H9 (cell line): ENCODE data around the gene P3H3. TPM values are rescaled to one million over a fixed set of nuclear protein-coding genes. Genes with fewer than 3 reads are reported as not detected.
A peak's percentile ranks its signal among the peaks of the same experiment; 100 is the strongest.

Source experiments
- DNase-seq: peaks from one replicate; pipeline ENCODE4 v3.0.0-alpha.2; 2017
- H2AFZ ChIP-seq: one replicate; pipeline ENCODE4 v1.6.1; 2013; ENCODE audit warnings: mild to moderate bottlenecking, low read length, control low read depth, moderate library complexity
- H2AK5ac ChIP-seq: 2 replicates; pipeline ENCODE4 v1.6.1; 2013; ENCODE audit warnings: low read length, control low read depth, mixed read lengths; ENCODE audit not compliant: insufficient read length
- H2BK120ac ChIP-seq: one replicate; pipeline ENCODE4 v1.6.1; 2013; ENCODE audit warnings: low read depth, mild to moderate bottlenecking, low read length, control low read depth, inconsistent platforms; ENCODE audit not compliant: poor library complexity, severe bottlenecking
- H2BK12ac ChIP-seq: 2 replicates; pipeline ENCODE4 v1.6.1; 2013; ENCODE audit warnings: low read length, control low read depth, mixed read lengths, low read depth; ENCODE audit not compliant: insufficient read length
- H2BK15ac ChIP-seq: 2 replicates; pipeline ENCODE4 v1.6.1; 2013; ENCODE audit warnings: low read depth, low read length, control low read depth
- H2BK20ac ChIP-seq: one replicate; pipeline ENCODE4 v1.6.1; 2013; ENCODE audit warnings: low read depth, mild to moderate bottlenecking, low read length, control low read depth, inconsistent platforms; ENCODE audit not compliant: poor library complexity, severe bottlenecking
- H2BK5ac ChIP-seq: 2 replicates; pipeline ENCODE4 v1.6.1; 2013; ENCODE audit warnings: low read length, control low read depth, mixed read lengths; ENCODE audit not compliant: insufficient read length
- H3K14ac ChIP-seq: 2 replicates; pipeline ENCODE4 v1.6.1; 2013; ENCODE audit warnings: low read length, control low read depth; ENCODE audit not compliant: insufficient read depth
- H3K18ac ChIP-seq: 2 replicates; pipeline ENCODE4 v1.6.1; 2013; ENCODE audit warnings: low read depth, mild to moderate bottlenecking, mixed read lengths, low read length, control low read depth; ENCODE audit not compliant: insufficient read length
- H3K23ac ChIP-seq: 2 replicates; pipeline ENCODE4 v1.6.1; 2013; ENCODE audit warnings: low read length, control low read depth, mixed read lengths, low read depth; ENCODE audit not compliant: insufficient read length
- H3K23me2 ChIP-seq: 2 replicates; pipeline ENCODE4 v1.6.1; 2013; ENCODE audit warnings: low read depth, mild to moderate bottlenecking, mixed read lengths, low read length, control low read depth; ENCODE audit not compliant: insufficient read length, poor library complexity, severe bottlenecking
- H3K27ac ChIP-seq: 2 replicates; pipeline ENCODE4 v1.5.1; 2013; ENCODE audit warnings: low read length, control low read depth, mixed read lengths, low read depth; ENCODE audit not compliant: insufficient read length
- H3K27me3 ChIP-seq: 2 replicates; pipeline ENCODE4 v1.6.1; 2013; ENCODE audit warnings: low read length, control low read depth, inconsistent platforms; ENCODE audit not compliant: insufficient read depth
- H3K4ac ChIP-seq: 2 replicates; pipeline ENCODE4 v1.6.1; 2013; ENCODE audit warnings: low read depth, mild to moderate bottlenecking, control low read depth, inconsistent platforms, low read length, moderate library complexity
- H3K4me1 ChIP-seq: 2 replicates; pipeline ENCODE4 v1.6.1; 2013; ENCODE audit warnings: low read length, control low read depth, inconsistent platforms; ENCODE audit not compliant: insufficient read depth
- H3K4me2 ChIP-seq: 2 replicates; pipeline ENCODE4 v1.6.1; 2013; ENCODE audit warnings: low read length, control low read depth, mixed read lengths; ENCODE audit not compliant: insufficient read length, insufficient read depth
- H3K56ac ChIP-seq: 2 replicates; pipeline ENCODE4 v1.6.1; 2013; ENCODE audit warnings: low read depth, mild to moderate bottlenecking, mixed read lengths, low read length, control low read depth; ENCODE audit not compliant: insufficient read length
- H3K79me1 ChIP-seq: 2 replicates; pipeline ENCODE4 v1.6.1; 2013; ENCODE audit warnings: low read depth, mild to moderate bottlenecking, moderate library complexity, low read length, control low read depth, inconsistent platforms; ENCODE audit not compliant: insufficient read depth, poor library complexity, severe bottlenecking
- H3K79me2 ChIP-seq: 2 replicates; pipeline ENCODE4 v1.6.1; 2013; ENCODE audit warnings: low read length, control low read depth, inconsistent platforms; ENCODE audit not compliant: insufficient read depth
- H3K9ac ChIP-seq: 2 replicates; pipeline ENCODE4 v1.6.1; 2013; ENCODE audit warnings: low read length, control low read depth, mixed read lengths; ENCODE audit not compliant: insufficient read length; ENCODE audit errors: extremely low read depth
- H3K9me3 ChIP-seq: one replicate; pipeline ENCODE4 v1.6.1; 2013; ENCODE audit warnings: low read depth, low read length, inconsistent platforms; ENCODE audit not compliant: control insufficient read depth
- H3T11ph ChIP-seq: one replicate; pipeline ENCODE4 v1.6.1; 2013; ENCODE audit warnings: mild to moderate bottlenecking, low read length, control low read depth, inconsistent platforms
- H4K20me1 ChIP-seq: one replicate; pipeline ENCODE4 v1.6.1; 2013; ENCODE audit not compliant: control insufficient read depth, insufficient read length, insufficient read depth
- H4K5ac ChIP-seq: 2 replicates; pipeline ENCODE4 v1.6.1; 2013; ENCODE audit warnings: low read depth, mild to moderate bottlenecking, mixed read lengths, low read length, control low read depth; ENCODE audit not compliant: insufficient read length
- H4K8ac ChIP-seq: replicated peaks from 2 replicates; pipeline ENCODE4 v1.6.1; 2013; ENCODE audit warnings: low read length, control low read depth, mixed read lengths, low read depth; ENCODE audit not compliant: insufficient read length
- H4K91ac ChIP-seq: 2 replicates; pipeline ENCODE4 v1.6.1; 2013; ENCODE audit warnings: low read depth, mild to moderate bottlenecking, moderate library complexity, mixed read lengths, low read length, control low read depth; ENCODE audit not compliant: insufficient read length
- H3K27ac Mint-ChIP-seq, 3 experiments: 2 replicates in 2 of 3; 3 replicates in 1 of 3; pipeline ENCODE4 v1.8.0; 2020 to 2021; ENCODE audit warnings: mixed read lengths in 3 of 3, mild to moderate bottlenecking in 1 of 3, moderate library complexity in 1 of 3
- H3K27me3 Mint-ChIP-seq: 2 replicates; pipeline ENCODE4 v1.8.0; 2021; ENCODE audit warnings: low read depth, mild to moderate bottlenecking, moderate library complexity, mixed read lengths
- H3K36me3 Mint-ChIP-seq, 3 experiments: 2 replicates in 2 of 3; 3 replicates in 1 of 3; pipeline ENCODE4 v1.8.0; 2020 to 2021; ENCODE audit warnings: low read depth in 3 of 3, mixed read lengths in 3 of 3; ENCODE audit not compliant: insufficient read depth in 1 of 3
- H3K4me1 Mint-ChIP-seq, 2 experiments: 2 replicates each; pipeline ENCODE4 v1.8.0; 2020; ENCODE audit warnings: mixed read lengths in 2 of 2
- H3K4me3 Mint-ChIP-seq, 2 experiments: 2 replicates in 1 of 2; 3 replicates in 1 of 2; pipeline ENCODE4 v1.8.0; 2020 to 2021; ENCODE audit warnings: mild to moderate bottlenecking in 2 of 2, mixed read lengths in 2 of 2, moderate library complexity in 1 of 2
- H3K9me3 Mint-ChIP-seq, 2 experiments: 2 replicates in 1 of 2; 3 replicates in 1 of 2; pipeline ENCODE4 v1.8.0; 2020; ENCODE audit warnings: mild to moderate bottlenecking in 2 of 2, mixed read lengths in 2 of 2, moderate library complexity in 1 of 2
- WGBS: extraction: QIAGEN DNeasy Blood & Tissue Kit; methylation state at CpG from one replicate; pipeline ENCODE4 v1.1.7; 2013; ENCODE audit warnings: missing lambda C conversion rate, low lambda C conversion rate, mixed read lengths; ENCODE audit not compliant: insufficient read length; ENCODE audit errors: extremely low coverage; 5-methylcytosine and 5-hydroxymethylcytosine counted together
- total RNA-seq: library from RNA; stranded (reverse); gene quantifications from 2 replicates; pipeline ENCODE4 v1.2.1, GENCODE V29; 2021
- TF ChIP-seq, protein P1 (sequence below): fragments of 200-600 bp; sonication (generic); conservative IDR thresholded peaks from 3 replicates; pipeline ENCODE4 v1.8.0; 2021; ENCODE audit warnings: antibody characterized with exemption, mild to moderate bottlenecking

P3H3 gene
- total RNA-seq, 1 experiment from 2014 or later: 55.0 TPM

DNA sequence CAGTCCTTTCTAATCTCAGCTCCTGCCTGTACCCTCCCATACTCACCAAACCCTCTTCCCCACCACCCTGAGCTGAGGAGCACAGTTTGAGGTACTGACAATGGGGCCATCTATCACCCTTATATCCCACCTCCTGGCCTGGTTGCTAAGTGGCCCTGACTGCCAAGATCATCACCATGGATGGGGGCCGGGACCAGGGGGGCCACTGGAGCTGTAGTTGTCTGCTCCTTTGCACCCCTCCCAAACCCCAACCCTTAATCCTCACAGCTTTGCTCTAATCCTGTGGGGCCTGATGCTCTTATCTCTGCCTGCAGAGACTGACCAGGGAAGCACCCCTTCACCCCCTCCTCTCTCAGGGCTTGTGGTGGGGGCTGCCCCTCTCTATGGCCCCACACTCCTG is 12.1 kb downstream of the P3H3 start:
- H3K4me3 Mint-ChIP-seq: no peak overlapping the region
- no peaks in the 10 kb centered on the region; a peak in 1 of 5 replicates for H3K9me3 Mint-ChIP-seq
- Histone ChIP-seq H2BK12ac (no peak overlapping the region), H3K9ac (no peak overlapping the region), H3K14ac (no peak overlapping the region), H3K4me2 (no peak overlapping the region), H3T11ph (no peak overlapping the region), H3K27ac (no peak overlapping the region), H3K4me1 (no peaks in the 10 kb centered on the region), H2AK5ac (no peak overlapping the region), H3K9me3 (no peaks in the 10 kb centered on the region), H3K79me2 (no peaks in the 10 kb centered on the region), H3K4ac (no peak overlapping the region), H3K27me3 (no peaks in the 10 kb centered on the region), H2BK15ac (no peak overlapping the region), H2BK20ac (no peak overlapping the region), H2BK120ac (no peak overlapping the region), H4K8ac (no peak overlapping the region), H3K23me2 (no peaks in the 10 kb centered on the region), H4K20me1 (no peaks in the 10 kb centered on the region), H2AFZ (no peak overlapping the region), H3K56ac (no peak overlapping the region), H2BK5ac (no peak overlapping the region), H3K23ac (no peak overlapping the region), H4K5ac (no peak overlapping the region), H4K91ac (no peak overlapping the region), H3K79me1 (no peaks in the 10 kb centered on the region), H3K18ac (no peak overlapping the region)
- peaks cover 29 to 72% (median 71%) of the 10 kb centered on the region in 3 experiments for H3K36me3 Mint-ChIP-seq
- peak overlapping the region in 2 of 3 experiments; percentile 39 to 67; a peak in 3 of 7 replicates for H3K27ac Mint-ChIP-seq
- no peaks in the 10 kb centered on the region for H3K27me3 Mint-ChIP-seq
- H3K4me1 Mint-ChIP-seq: peaks cover 4 to 23% of the 10 kb centered on the region in 2 experiments; a peak in 3 of 4 replicates
- TF ChIP-seq, protein P1, sequence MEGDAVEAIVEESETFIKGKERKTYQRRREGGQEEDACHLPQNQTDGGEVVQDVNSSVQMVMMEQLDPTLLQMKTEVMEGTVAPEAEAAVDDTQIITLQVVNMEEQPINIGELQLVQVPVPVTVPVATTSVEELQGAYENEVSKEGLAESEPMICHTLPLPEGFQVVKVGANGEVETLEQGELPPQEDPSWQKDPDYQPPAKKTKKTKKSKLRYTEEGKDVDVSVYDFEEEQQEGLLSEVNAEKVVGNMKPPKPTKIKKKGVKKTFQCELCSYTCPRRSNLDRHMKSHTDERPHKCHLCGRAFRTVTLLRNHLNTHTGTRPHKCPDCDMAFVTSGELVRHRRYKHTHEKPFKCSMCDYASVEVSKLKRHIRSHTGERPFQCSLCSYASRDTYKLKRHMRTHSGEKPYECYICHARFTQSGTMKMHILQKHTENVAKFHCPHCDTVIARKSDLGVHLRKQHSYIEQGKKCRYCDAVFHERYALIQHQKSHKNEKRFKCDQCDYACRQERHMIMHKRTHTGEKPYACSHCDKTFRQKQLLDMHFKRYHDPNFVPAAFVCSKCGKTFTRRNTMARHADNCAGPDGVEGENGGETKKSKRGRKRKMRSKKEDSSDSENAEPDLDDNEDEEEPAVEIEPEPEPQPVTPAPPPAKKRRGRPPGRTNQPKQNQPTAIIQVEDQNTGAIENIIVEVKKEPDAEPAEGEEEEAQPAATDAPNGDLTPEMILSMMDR: no peak
- no peak for DNase-seq
- no CpG with 5 or more reads among the region's 1 CpG for WGBS
